Heart right ventricle (tissue), 16 donors: ENCODE data around the gene RBM4B. TPM values are rescaled to one million over a fixed set of nuclear protein-coding genes. Genes with fewer than 3 reads are reported as not detected.

ENCODE experiments used
- ATAC-seq, 8 donors: fragments of 200-7000 bp; cut with Tn5 transposase; one replicate each; pipeline ENCODE4 v1.9.1; 2020; ENCODE audit warnings: mild to moderate bottlenecking in 8 of 8, moderate library complexity in 8 of 8, moderate number of reproducible peaks in 1 of 8
- DNase-seq, 2 donors: peaks; one replicate each; pipeline ENCODE4 v3.0.0-alpha.2; 2020
- H3K27ac ChIP-seq, 10 donors: fragments of 200-600 bp; sonication (generic) in 2 of 10; one replicate each; pipeline versions ENCODE4 v1.5.0 to v1.8.0; 2020 to 2022; ENCODE audit warnings: mild to moderate bottlenecking in 3 of 10
- H3K27me3 ChIP-seq, 7 donors: fragments of 200-600 bp; one replicate each; pipeline ENCODE4 v1.8.0; 2021 to 2022; ENCODE audit warnings: mild to moderate bottlenecking in 2 of 7
- H3K36me3 ChIP-seq, 9 donors: fragments of 200-600 bp; sonication (generic) in 1 of 9; one replicate each; pipeline versions ENCODE4 v1.5.0 to v1.8.0; 2020 to 2022; ENCODE audit warnings: mild to moderate bottlenecking in 2 of 9
- H3K4me1 ChIP-seq, 9 donors: fragments of 200-600 bp; sonication (generic) in 1 of 9; one replicate each; pipeline versions ENCODE4 v1.5.0 to v1.8.0; 2020 to 2022; ENCODE audit warnings: mild to moderate bottlenecking in 4 of 9
- H3K4me3 ChIP-seq, 10 donors: fragments of 200-600 bp; sonication (generic) in 2 of 10; one replicate each; pipeline versions ENCODE4 v1.5.0 to v1.8.0; 2020 to 2022; ENCODE audit warnings: mild to moderate bottlenecking in 7 of 10, moderate library complexity in 2 of 10
- H3K9me3 ChIP-seq, 11 donors: fragments of 200-600 bp in 10 of 11; sonication (generic) in 2 of 11; one replicate each; pipeline versions ENCODE4 v1.5.0 to v1.8.0; 2013 to 2022; ENCODE audit warnings: mild to moderate bottlenecking in 2 of 11, control low read depth in 1 of 11, moderate library complexity in 1 of 11
- CTCF ChIP-seq, 9 donors: fragments of 200-600 bp; sonication (generic) in 2 of 9; IDR thresholded peaks; one replicate each; pipeline versions ENCODE4 v1.5.0 to v1.8.0; 2021 to 2022; ENCODE audit warnings: antibody characterized with exemption in 9 of 9, mild to moderate bottlenecking in 5 of 9, moderate library complexity in 1 of 9
- WGBS, 2 donors: extraction: QIAGEN DNeasy Blood & Tissue Kit; methylation state at CpG; one replicate each; pipeline ENCODE4 v1.1.7; 2013; ENCODE audit warnings: inconsistent platforms in 1 of 2; 5-methylcytosine and 5-hydroxymethylcytosine counted together
- intact Hi-C, 10 donors: fragments of 100-400 bp; cut with DNase I; formaldehyde crosslinking; loops; one replicate each; pipeline versions ENCODE4 v1.11.1 to v1.14.2; 2022
- polyA plus RNA-seq, 2 donors: library from polyadenylated mRNA; stranded (reverse); fragments of 200-250 nt; gene quantifications; one replicate each; pipeline ENCODE4 v1.2.3, GENCODE V29; 2013
- total RNA-seq, 10 donors: library from RNA; stranded (reverse); fragmentation: NEBNext Ultra II Directional in 3 of 10; extraction: Animal tissue kit (Norgen Biotek cat#: 25700) in 3 of 10; gene quantifications; one replicate each; pipeline versions ENCODE4 v1.2.1 to v1.2.4, GENCODE V29; 2021 to 2023
- donor health status: Arrhythmogenic right ventricular cardiomyopathy.
- donor health status: ischemic (EF 13 %, LVEDD 7.1; RV severe dilation, severe dysfunction).
- donor health status: healthy with polysubstance abuse.
- donor health status: DM: no; HTN: yes; CAD: no.
- donor health status: DM: no; HTN: no; CAD: no.
- donor health status: ischemic (EF 25% LVEDD 6.9; RV normal size, moderate dysfunction).
- donor health status: ischemic (EF 25% LVEDD 5.7; RV mildly dilated, moderate dysfunction).
- donor health status: healthy.
- donor health status: DM: yes; HTN: yes; CAD: no.
- donor health status: Ischemic cardiomyopathy.
- donor health status: ischemic (EF 35%, LVEDD 5.7; RV mildly dilated, moderate dysfunction).
- donor health status: nonischemic (EF 11% LVEDD 7.7; RV severe dilation, severe dysfunction).
- donor health status: DM: yes; HTN: yes; CAD: no.
- donor health status: PGD.
- donor health status: ischemic (EF 29% LVEDD 5.4; RV normal size, mild dysfunction).
- donor health status: nonischemic (EF 23%, LVEDD 6.1; RV moderate dilation, normal function).

The RBM4B gene
- total and polyA plus RNA-seq, 12 donors = 5.7 to 12.6 (median 9.0) TPM

- Histone ChIP-seq H3K36me3 (peaks cover 0 to 97% (median 60%) of the 10 kb centered on the region in 9 donors), H3K4me3 (no peak overlapping the region), H3K27ac (no peak overlapping the region), H3K27me3 (no peaks in the 10 kb centered on the region), H3K4me1 (peaks cover 15 to 33% (median 24%) of the 10 kb centered on the region in 9 donors), H3K9me3 (no peaks in the 10 kb centered on the region)
- no peak for ATAC-seq
- TF ChIP-seq CTCF (IDR thresholded peaks at IDR 0.05) = no peak
- intact Hi-C loops = no loop called here
- WGBS, 2 donors = 79 to 91% methylated on average over 7 of the region's 7 CpGs
- no peak for DNase-seq
Measured at GRCh38 chr11:66628061-66628603, 49.6 kb downstream of the RBM4B start.

DNA sequence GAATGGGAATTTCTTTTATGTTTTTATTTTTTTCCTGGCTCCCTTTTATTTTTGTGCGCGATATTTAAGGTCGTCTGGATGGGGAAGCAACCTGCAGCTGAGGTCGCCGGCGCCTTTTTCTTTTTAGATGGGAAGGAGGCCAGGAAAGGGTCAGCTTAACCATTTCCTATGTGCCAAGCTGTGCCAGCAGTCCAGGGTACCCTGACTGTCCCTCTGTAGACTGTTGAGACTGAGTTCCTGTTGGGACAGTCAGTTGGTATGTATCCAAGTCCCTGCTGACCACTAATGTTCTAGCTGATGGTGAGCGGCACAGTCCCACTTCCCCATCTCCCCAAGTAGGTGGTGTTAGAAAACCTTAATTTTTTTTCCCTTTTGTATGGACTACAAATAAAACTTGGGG, 50.8 kb downstream of the RBM4B start:
- TF ChIP-seq CTCF (IDR thresholded peaks at IDR 0.05) = no peak
- ATAC-seq (peak in 2 of 8 donors; percentile 27 to 37), DNase-seq (no peak)
- no peaks in the 10 kb centered on the region for H3K9me3 ChIP-seq
- H3K27ac ChIP-seq = no peak overlapping the region
- WGBS, 2 donors = 88% methylated on average over 7 of the region's 7 CpGs
- peaks cover 20 to 45% (median 35%) of the 10 kb centered on the region in 9 donors for H3K4me1 ChIP-seq
- H3K4me3 ChIP-seq = no peak overlapping the region
- intact Hi-C loops = no loop called here
- peaks cover 0 to 100% (median 60%) of the 10 kb centered on the region in 9 donors for H3K36me3 ChIP-seq
- H3K27me3 ChIP-seq = no peaks in the 10 kb centered on the region

DNA sequence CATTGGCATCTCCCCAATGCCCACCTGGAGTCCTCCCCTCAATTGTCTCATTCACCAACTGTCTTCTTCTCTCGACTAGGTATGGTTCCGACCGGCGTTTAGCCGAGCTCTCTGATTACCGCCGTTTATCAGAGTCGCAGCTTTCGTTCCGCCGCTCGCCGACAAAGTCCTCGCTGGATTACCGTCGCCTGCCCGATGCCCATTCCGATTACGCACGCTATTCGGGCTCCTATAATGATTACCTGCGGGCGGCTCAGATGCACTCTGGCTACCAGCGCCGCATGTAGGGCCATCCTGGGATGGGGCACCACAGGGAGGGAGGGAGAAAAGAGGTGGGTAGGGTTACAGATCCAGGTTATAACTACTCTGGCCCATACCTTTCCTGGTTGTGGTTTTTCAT, 51.3 kb downstream of the RBM4B start:
- no peak for TF ChIP-seq CTCF (IDR thresholded peaks at IDR 0.05)
- ATAC-seq = no peak
- H3K36me3 ChIP-seq = peaks cover 0 to 100% (median 60%) of the 10 kb centered on the region in 9 donors

GRCh38 chr11:66625752-66626149, 51.9 kb downstream of the RBM4B start:
- intact Hi-C loops = no loop called here
- no peak overlapping the region for H3K27ac ChIP-seq
- no peak for TF ChIP-seq CTCF (IDR thresholded peaks at IDR 0.05)
- H3K27me3 ChIP-seq = no peaks in the 10 kb centered on the region
- no peak overlapping the region for H3K4me3 ChIP-seq
- no peaks in the 10 kb centered on the region for H3K9me3 ChIP-seq
- peaks cover 22 to 56% (median 44%) of the 10 kb centered on the region in 9 donors for H3K4me1 ChIP-seq
- H3K36me3 ChIP-seq = peaks cover 0 to 100% (median 60%) of the 10 kb centered on the region in 9 donors
- DNase-seq = no peak
- ATAC-seq = no peak
- 91 to 92% methylated on average over 9 of the region's 9 CpGs for WGBS, 2 donors

More for the DNA sequence above, 51.3 kb downstream of the RBM4B start:
- Histone ChIP-seq H3K27ac (no peak overlapping the region), H3K4me3 (no peak overlapping the region), H3K4me1 (peaks cover 22 to 50% (median 38%) of the 10 kb centered on the region in 9 donors), H3K9me3 (no peaks in the 10 kb centered on the region), H3K27me3 (no peaks in the 10 kb centered on the region)
- WGBS, 2 donors = 96 to 97% methylated on average over 25 of the region's 25 CpGs
- no peak for DNase-seq
- intact Hi-C loops = no loop called here
